Measurements from ENCODE around the gene DHX32.
"Not testable (repeated sequence)": the region's sequence is repeated elsewhere in the genome, so short reads cannot be mapped to it uniquely, and the experiment has no call there.

DHX32 gene

DNA sequence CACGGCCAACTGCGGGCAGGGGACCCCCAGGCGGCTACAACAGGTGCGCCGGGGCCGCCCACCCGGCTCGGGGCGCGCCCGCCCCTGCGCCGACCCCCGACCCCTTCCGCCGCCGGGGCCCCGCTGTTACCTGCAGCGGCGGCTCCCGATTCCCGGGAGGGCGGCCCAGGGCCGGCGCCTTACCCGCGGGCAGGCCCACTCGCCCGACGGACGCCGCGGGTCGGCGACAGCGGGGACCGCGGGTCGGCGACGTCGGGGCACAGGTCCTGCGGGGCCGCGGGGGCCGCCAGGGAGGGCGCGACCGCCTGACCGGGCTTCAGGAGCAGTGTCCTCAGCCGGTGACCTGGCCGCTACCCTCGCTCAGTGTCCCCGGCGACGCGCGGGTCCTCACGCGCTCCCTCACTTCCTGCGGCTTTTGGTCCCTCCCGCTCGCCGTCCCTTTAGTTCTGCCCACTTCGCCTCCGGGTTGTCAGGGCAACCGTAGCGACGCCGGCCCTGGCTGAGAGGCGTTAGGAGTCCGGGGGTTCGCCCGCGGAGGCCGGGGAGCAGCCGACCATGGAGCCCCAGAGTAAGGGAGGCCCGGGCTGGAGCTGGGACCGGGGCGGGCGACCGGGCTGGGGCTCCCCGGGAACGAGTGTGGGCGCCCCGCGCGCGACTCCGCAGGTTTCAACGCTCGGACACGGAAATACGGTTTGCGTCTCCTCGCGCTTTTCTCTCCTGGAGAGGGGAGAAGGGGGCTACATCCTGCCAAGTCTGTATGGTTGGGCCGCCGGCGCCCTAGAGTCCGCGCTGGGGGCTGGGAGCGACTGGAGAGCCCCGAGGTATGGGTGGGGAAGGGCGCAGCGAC lies 15.2 kb upstream of the DHX32 start, which contains the start of gene FANK1:
Gene FANK1, plus strand, starts transcription at position 477 of the 847 bp plus-strand sequence. Its CDS starts 79 bp downstream, at position 556.
- DNase-seq = peak; percentile 59

DNA sequence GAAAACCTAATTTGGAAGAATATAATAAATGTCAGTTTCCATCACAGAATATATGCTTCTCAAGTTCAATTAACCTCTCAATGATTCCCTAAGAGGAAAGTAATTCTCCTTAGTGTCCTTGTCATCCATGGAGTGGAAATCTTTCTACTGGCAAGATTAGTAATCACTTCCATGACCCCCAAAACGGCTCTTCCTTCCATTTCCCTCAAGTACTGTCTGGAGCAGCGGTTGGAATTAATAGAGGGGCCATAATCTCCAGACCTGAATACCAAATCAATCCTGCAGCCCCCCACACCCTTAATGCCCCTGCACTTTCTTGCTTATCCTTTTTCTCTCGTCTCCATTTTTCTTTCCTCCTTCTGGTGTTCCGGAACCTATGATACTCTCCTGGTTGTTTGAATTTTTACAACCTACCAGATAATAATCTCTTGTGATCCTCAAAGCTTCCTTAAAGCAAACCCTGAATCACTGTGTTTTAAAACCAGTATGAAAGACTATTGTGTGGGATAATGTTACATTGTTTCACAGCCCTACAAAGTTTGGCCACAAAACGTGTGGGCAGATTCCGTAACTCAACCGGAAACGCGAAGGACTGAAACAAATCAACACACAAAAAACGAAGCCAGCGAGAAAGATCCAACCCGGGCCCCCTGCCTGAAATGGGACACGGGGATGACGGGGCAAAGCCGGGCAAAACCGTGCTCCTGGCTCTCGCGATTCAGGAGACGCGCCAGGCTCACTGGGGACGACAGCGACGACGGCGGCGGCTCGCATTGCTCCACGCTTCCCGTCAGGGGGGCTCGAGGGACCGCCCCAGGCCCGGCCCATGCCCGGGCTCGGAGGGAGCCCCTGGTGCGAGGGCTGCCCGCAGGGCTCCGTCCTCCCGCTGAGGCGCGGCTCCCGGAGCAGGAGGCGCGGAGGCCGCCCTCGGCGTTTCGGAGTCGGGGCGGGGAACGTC lies 14.3 kb upstream of the DHX32 start:
- peak; percentile 11 for DNase-seq

DNA sequence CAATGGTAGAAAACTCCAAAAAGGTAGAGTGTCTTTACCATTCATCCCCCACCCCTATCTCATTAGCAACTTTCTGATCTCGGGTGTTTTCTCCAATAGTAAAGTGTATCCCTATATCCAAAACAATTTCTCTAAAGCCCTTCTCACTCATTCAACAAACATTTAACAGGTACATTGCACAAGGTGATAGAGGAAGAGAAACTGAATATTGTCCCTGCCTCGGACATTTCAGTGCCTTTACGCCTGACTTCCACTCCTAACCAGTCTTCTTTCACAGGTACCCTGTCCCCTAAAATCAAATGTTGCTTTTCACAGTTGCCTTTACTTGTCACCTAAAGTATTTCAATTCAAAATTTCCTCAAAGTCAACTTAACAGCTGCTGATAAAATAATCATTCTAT lies 13.1 kb upstream of the DHX32 start:
- DNase-seq = not testable (repeated sequence)

DNA sequence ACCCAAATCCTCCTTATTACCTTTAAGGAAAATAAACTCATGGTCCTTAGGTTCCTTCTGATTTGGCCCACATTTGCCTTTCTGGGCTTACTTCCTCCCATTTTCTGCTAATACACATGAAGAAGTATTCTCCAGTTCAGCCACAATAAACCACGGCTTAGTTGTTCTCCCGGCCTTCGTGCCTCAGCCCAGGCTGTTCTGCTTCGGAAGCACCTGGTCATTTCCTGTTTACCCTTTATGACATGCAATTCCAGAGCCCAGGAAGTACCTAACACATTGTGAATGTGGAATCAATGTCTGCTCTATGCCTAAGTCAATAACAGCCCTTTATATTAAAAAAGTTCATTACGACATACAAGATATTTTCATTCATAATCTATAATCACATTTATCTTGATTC lies 11.3 kb upstream of the DHX32 start:
- DNase-seq = not testable (repeated sequence)

- DNase-seq = not testable (repeated sequence)
Measured at GRCh38 chr10:125889441-125889840, 8.3 kb upstream of the DHX32 start.

GRCh38 chr10:125886914-125887512 lies 5.9 kb upstream of the DHX32 start:
- no peak for DNase-seq

- no peak for DNase-seq
Measured at GRCh38 chr10:125883211-125883610, 2.1 kb upstream of the DHX32 start.

- no peak for DNase-seq
Measured at GRCh38 chr10:125882596-125882995, 1.5 kb upstream of the DHX32 start.

DNA sequence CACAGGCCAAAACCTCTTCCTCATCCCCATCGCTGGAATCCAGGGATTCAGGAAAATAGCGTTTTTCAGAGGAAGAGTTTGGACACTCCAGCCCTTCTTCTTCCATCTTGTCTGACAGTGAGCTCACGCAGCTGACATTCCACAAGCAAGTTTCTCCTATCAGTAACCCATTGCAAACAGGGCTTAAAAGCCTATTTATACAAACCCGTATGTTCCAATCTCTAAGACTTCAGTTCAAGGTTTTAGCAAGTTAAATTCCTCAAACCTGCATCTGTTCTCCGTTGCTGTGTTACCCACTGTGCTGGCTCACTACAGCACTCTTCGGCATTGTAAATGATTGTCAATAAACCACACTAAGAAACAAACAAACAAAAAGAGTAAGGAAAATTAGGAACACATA lies 373 bp downstream of the DHX32 start:
- no peak for DNase-seq

DNA sequence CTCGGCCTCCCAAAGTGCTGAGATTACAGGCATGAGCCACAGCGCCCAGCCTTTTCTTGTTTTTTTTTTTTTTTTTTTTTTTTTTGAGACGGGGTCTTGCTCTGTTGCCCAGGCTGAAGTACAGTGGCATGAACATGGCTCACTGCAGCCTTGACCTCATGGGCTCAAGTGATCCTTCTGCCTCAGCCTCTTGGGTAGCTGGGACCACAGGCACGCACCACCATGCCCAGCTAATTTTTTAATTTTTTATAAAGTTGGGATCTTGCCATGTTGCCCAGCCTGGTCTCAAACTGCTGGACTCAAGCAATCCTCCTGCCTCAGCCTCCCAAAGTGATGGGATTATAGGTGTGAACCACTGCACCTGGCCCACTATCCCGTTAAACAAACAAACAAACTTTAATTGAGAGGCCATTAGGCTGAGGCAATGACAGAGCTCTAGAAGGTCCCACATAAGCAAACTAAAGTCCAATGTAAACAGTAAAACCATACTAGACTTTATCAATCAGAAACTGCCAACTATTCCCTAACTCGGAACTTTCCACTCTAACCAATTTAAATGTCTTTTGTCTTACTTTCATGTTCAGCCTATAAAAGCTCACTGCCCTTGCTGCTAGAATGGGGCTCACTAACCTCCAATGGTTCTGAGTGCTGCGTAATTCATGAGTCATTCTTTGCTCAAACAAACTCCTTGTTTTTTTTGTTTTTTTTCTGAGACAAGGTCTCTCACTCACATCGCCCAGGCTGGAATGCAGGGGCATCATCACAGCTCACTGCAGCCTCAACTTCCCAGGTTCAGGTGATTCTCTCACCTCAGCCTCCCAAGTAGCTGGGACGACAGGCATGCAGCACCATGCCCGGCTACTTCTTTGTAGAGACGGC lies 1.9 kb downstream of the DHX32 start:
- no peak for DNase-seq

DNA sequence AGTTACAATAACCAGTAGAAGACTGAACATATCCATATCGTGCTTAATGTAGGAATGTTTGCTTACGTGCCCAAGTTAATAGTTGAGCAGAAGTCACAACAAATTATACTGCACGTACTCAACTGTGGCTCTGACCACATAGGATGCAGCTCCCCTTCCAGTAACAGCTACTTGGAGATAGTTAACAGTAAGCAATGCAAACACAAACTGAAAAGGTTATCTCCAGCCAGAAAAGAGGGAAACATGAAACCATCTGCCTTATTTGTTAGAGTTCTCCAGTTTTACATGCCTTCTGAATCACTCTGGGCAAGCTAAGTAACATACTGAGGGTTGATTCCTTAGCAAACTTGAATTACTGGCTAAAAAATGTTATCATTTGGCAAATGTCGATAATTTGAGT lies 9.8 kb downstream of the DHX32 start:
- no peak for DNase-seq

DNA sequence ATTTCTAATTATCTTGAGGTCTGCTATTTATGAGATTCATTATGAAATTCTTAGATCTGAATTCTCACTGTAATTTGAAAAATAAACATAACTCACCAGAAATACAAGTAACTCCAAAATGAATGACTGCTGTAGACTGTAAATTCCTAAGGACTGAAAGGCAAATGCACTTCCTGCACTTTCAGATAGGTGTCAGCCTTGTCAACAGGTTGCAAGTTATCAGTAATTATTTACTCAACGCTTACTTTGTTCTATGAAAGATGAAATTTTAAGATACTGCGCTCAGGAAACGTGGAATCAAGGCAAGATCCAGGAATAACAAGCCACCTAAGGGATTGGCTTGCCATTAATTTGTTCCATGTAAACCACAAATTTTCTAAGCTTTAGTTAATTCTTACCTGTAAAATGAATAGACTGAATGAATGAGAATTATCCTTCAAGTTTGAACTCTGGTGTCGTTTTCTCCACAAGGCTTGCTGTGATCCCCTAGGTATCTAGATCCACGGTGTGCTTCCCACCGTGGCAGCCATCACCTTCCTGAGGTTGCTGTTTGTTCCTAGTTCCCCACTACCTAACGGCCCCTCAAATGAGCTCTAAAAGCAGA lies 12.6 kb downstream of the DHX32 start:
- no peak for DNase-seq

DNA sequence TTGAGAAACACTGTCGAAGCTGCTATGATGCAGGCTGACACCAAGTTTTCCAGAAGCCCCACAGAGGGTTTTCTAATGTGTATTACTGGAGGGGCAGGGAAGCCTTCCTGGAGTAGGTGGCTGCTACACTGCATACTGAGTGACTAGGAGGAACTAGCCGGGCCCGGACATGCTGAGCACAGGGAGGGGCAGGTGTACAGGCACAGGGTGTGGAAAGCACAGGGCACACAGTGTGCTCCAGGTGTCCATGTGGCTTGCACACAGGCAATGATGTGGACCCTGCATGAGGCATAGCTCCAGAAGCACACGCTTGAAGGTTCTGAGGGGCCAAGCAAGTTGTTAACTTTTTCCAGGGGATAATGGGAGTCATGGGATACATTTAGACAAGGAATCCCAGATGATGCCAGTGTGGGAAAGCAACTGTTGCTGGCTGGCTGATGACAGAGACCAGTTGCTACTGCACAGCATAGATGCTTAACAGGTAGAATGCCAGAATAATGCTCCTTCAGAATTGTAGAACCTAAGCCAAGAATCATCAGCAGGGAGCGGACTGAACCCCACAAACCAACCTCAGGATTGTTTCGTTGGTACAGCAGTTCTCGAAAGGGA lies 14.6 kb downstream of the DHX32 start:
- DNase-seq = no peak

- DNase-seq = no peak
Measured at GRCh38 chr10:125865120-125865519, 16.0 kb downstream of the DHX32 start.

DNA sequence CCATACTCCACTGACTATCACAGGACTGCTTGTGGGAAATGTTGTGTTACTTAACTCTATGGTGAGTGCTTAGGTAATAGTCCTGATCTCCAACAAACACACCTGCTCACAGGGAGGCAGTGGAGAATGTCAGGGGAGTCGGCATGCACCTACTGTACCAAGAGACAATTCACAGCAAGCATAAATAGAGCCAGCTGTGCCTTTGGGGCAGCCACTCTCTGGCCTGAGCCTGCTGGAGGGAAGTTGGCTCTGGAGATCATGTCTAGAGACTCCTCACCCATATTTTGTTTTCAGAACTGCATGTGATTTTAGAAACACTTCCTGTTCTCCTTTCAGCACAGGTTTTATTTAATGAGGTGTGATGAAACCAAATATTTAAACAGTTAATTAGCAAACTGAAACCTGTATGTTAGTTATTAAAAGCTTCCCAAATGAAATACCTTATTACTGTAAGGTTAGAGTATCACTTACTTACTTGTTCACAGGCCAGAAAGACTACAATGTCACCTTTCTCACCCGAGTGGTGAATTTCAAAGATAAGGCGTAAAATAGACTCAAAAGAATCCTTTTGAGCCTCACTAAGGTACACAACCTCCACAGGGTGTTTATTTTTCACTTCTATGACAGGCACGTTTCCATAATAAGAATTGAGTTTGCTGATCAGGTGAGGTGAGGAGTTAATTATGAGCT lies 21.8 kb downstream of the DHX32 start:
- DNase-seq = no peak

DNA sequence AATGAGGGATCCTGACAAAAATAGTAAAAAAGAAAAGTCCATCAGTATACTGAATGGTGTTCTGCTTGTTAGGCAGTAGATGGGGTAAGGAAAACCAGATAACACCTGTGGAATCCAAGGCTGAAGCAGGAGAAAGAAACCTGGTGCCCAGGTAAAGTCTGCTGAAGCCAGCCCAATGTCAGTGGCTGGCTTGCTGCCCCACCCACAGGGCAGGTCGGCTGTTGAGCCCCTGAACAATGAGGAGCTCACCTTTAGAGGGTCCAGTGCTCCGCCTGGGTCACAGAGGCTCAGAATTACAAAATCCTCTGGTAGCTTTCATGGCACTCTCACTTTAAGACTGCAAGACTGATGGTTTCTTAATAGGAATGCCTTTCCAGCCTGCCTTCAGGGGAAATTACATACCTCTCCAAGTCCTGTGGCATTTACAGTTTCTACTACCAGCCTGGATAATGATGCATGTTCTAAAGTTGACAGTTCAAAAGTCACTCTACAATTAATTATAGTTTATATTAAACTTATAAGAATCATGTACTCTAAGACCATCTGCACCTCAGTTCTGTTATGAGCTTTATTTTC lies 23.8 kb downstream of the DHX32 start:
- no peak for DNase-seq

DNA sequence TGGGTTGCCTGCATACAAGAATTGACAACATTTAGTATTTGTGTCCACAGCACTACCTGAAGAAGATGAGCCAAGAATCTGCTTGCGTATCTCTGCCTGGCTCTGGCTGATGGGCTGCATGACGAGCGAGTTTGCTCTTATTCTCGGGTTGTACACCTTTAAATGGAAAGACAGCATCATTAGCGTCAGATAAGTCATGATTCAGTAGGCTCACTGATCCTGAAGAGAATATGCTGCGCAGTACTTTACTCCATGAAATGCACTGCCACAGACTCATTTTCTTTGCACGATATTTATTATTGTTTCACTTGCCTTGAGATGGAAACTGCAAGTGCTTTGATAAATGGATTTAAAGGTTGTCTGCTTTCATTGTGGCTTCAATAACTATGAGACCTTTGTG lies 28.6 kb downstream of the DHX32 start:
- no peak for DNase-seq

GRCh38 chr10:125850766-125851731 lies 30.0 kb downstream of the DHX32 start:
- no peak for DNase-seq

- no peak for DNase-seq
Measured at GRCh38 chr10:125849448-125849847, 31.6 kb downstream of the DHX32 start.

Data from T-helper 9 cell (primary cell).